CD4-positive, alpha-beta T cell treated with Interleukin-6 for 4 hours (primary cell): ENCODE results near the gene HSPB2.
"Not testable (repeated sequence)": the region's sequence is repeated elsewhere in the genome, so short reads cannot be mapped to it uniquely, and the experiment has no call there.

Source experiments
- DNase-seq: peaks from one replicate; pipeline ENCODE4 v3.0.0-alpha.2; 2020; ENCODE audit warnings: mixed read lengths

HSPB2 gene, protein sequence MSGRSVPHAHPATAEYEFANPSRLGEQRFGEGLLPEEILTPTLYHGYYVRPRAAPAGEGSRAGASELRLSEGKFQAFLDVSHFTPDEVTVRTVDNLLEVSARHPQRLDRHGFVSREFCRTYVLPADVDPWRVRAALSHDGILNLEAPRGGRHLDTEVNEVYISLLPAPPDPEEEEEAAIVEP

DNA sequence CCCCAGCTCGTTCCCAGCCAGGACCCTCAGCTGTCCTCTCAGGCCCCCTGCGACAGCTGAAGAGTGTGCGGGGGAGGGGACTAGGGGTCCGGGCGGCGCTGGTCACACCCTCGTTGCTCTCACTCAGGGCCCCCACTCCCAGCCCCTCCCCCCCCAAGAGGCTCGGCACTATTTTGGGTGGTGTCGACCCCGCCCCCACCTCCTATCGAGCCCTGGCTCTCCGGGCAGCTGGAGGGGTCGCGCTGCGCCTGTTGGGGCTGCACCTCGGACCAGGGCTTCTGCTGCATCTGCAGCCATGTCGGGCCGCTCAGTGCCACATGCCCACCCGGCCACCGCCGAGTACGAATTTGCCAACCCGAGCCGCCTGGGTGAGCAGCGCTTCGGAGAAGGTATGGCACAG, at the start of gene HSPB2:
TSS of gene HSPB2 (plus strand) at position 200 of the 400 bp plus-strand sequence. CDS start at position 296, 96 bp downstream.
- no peak for DNase-seq

GRCh38 chr11:111870113-111870512, 42.4 kb upstream of the HSPB2 start:
- DNase-seq: no peak

- DNase-seq: no peak
Observed at GRCh38 chr11:111870522-111870885, 42.0 kb upstream of the HSPB2 start.

GRCh38 chr11:111870886-111871692, 41.4 kb upstream of the HSPB2 start, which contains the start of gene ALG9:
TSS of gene ALG9 (minus strand) at chr11:111871581. CDS start at chr11:111871482, 99 bp downstream.
- DNase-seq: peak; percentile 89

DNA sequence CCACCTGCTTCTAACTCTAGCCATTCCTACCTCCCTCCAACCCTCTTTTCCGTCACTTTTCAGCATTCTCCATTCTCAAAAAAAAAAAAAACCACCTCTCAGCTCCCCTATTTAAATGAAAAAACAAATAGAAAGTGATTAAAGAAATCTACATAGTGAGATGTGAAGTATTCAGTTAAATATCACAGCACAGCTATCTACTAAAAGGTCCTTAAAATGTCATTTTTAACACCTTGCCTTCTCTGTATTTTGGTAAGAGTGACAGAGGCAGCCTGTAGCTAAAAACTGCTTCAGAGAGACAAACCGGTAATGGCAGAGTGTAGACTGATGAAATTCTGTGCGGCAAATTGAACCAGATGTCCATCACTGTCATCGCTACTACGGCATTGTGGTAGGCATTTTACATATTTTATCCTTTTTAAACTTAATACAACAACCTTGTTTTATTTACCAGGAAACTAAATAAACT, 40.8 kb upstream of the HSPB2 start:
- no peak for DNase-seq

GRCh38 chr11:111878385-111878848, 34.1 kb upstream of the HSPB2 start:
- no peak for DNase-seq

DNA sequence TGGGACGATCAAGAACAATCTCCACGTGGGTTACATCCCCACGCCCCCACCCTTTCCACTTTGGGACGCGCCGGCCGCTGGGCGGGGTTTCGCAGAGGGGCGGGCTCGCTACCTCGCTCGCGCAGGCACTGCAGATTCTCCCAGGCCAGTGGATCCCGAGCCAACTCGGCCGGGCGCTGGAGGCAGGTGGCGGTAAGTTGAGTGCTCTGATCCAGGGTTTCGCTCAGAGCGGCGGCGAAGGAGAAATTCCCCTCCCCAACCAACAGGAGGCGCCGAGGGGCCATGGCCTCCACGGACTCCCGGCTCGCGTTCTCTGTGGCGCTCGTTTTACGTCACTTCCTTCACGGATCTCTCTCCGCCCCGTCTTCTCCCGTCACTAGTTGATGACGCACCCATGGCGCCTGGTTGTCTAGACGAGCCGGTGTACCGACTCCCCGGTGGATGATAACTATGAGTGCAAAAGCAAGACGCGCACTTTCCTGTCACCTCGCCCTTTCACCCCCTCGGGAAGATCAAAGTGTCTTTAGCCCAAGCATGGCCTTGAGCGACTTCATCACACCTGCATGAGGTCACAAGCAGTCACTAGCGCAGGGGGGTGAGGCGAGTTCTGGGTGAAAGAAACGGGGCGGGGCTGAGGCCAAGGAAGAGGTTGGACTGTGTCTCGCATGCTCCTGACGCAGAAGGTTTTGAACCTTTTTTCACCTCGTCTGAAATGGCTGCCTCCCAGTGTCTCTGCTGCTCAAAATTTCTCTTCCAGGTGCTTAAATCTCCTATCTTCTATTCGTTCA, 33.5 kb upstream of the HSPB2 start, which contains the start of the genes CFAP68 and FDXACB1:
TSS of gene CFAP68 (plus strand) at position 693 of the 788 bp plus-strand sequence. CDS start at position 713, 20 bp downstream.
TSS of gene FDXACB1 (minus strand) at position 317 of the 788 bp plus-strand sequence. CDS start at position 284, 33 bp downstream.
- DNase-seq: peak; percentile 94

- DNase-seq: no peak
Observed at GRCh38 chr11:111879637-111879960, 32.9 kb upstream of the HSPB2 start.

DNA sequence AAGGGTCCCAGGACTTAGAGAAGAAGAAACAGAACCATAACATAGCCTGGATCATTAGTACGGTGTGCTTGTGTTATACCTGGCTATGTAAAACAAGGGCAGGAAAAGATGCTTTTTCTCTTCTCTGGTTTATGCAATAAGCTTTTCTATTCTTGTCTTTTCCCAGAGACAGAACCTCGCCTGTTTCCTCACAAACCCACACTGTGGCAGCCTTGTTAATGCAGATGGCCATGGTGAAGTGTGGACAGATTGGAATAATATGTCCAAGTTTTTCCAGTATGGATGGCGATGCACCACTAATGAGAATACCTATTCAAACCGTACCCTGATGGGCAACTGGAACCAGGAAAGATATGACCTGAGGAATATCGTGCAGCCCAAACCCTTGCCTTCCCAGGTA, 30.3 kb upstream of the HSPB2 start:
- DNase-seq: no peak

DNA sequence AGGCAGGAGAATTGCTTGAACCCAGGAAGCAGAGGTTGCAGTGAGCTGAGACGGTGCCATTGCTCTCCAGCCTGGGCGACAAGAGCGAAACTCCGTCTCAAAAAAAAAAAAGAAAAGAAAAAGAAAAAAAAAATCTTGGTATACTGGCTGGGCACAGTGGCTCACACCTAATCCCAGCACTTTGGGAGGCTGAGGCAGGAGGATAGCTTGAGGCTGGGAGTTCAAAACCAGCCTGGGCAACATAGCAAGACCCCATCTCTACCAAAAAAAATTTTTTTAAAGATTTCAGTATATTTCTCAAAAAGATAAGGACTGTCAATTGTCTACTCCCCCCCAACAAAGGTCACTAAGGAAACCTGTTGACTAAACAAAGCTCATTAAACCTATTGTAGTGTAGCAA, 27.5 kb upstream of the HSPB2 start:
- not testable (repeated sequence) for DNase-seq

- no peak for DNase-seq
Observed at GRCh38 chr11:111886032-111886431, 26.5 kb upstream of the HSPB2 start.

GRCh38 chr11:111886844-111887243, 25.7 kb upstream of the HSPB2 start:
- no peak for DNase-seq

GRCh38 chr11:111905411-111905810, 7.1 kb upstream of the HSPB2 start:
- no peak for DNase-seq

DNA sequence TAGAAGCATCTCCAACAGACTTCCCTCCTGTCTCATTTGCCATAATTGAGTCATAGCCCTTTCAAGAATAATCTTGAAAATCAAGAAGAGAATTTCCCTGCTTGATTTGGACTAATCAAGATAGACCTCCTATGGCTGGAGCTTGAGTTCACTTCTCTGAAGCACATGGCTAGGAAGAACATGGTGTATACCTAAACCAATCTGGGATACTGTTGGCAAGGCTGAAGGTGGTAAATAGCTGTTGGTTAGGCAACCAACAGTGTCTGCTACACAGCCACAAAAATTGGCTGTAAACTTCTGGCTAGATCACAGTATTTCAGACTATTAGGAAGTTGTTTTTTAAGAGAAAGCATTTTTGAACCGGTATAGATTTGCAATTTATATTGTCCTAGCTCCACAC, 5.9 kb upstream of the HSPB2 start:
- no peak for DNase-seq

GRCh38 chr11:111908639-111909305, 3.8 kb upstream of the HSPB2 start:
- DNase-seq: no peak

DNA sequence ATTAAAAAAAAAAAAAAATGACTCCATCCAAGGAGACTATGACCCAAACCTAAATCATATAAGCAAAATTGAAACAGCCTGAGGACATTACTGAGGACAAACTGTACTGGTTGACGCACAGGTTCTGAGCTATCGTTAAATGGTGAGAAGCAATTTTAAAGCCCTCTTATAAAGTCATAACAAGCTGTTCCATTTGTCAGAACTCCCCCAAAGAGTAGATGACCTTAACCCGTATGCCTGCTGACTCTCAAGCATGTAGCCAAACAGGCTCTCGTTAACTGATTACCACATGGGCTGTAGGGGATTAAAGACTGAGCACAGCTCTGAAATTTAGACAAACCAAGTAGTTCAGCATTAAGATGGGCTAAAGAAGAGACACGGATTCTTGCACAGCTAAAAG, 3.2 kb upstream of the HSPB2 start:
- DNase-seq: no peak

DNA sequence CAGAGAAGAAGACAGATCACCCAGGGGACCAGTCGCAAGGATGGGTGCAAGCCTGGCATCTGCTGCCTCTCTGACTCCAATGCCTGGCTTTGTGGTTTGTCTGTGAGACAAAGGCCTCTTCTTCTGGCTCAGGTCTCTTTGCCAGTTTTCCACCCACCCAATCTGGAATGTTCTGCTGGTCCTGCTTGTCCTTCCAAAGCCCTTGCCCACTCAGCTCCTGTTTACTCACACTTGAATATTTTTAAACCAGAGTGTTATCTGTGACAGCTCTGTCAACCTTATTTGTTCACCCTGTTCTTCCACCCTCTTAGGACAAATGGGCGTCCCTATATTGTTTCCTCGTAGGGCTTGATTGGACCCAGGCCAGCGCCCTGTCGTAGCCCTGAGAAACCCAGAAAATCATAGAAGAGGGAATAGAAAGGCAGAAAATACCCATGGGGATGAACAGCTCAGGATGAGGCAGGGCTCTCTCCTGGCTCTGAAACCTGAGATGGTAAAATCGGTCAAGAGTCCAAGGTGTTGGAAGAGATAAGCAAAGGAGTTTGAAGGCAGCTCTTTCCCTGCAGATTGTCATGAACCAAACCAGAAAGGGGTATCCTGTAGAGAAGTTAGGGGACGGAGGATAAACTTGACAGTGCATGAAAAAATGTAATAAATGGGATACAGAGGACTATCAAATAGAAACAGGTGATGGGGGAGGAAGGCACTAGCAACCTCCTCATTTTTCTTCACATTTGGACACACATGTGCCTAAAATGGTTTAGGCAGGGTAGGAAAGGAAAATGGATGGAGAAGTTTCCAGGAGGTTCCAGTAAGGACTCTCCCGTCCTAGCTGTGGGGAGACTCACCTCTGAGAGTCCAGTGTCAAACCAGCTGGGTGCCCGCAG, 1.6 kb upstream of the HSPB2 start:
- DNase-seq: no peak

- no peak for DNase-seq
Observed at GRCh38 chr11:111911563-111912401, 752 bp upstream of the HSPB2 start, which contains the start of gene CRYAB. TSS of gene CRYAB (minus strand) at chr11:111911770. CDS start at chr11:111911724, 46 bp downstream.

DNA sequence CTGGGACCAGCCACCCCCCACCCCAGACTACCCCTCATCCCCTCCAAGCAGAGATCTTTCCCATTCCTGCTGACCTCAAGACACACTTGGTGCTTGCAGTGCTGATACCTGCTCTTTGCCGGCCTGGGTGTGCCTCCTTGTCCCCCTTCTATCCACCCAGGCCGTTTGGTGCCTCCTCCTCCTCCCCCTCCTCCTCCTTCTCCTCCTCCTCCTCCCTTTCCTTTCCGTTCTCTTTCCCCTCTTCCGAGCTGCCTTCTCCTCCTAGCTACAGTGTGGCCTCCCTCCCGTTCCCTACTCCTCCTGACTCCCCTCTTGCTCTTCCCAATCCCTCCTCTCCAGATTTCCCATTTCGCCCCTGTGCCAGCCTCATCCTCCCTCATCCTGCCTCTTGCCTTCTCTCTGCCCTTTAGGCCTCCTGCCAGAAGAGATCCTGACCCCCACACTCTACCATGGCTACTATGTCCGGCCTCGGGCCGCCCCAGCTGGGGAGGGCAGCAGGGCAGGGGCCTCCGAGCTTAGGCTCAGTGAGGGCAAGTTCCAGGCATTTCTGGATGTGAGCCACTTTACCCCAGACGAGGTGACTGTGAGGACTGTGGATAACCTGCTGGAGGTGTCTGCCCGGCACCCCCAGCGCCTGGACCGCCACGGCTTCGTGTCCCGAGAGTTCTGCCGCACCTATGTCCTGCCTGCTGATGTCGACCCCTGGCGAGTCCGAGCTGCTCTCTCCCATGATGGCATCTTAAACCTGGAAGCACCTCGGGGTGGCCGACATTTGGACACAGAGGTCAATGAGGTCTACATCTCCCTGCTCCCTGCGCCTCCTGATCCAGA, 712 bp downstream of the HSPB2 start:
- no peak for DNase-seq

GRCh38 chr11:111913997-111914396, 1.5 kb downstream of the HSPB2 start:
- no peak for DNase-seq
